KBM-7 (cell line): ENCODE results near the gene ITGB1.

Experiments used
- DNase-seq: peaks from one replicate; pipeline ENCODE4 v3.0.0-alpha.2; 2015
- in situ Hi-C: fragments of 300-500 bp; cut with MboI; formaldehyde crosslinking; loops from 2 replicates; pipeline ENCODE4 v1.14.3; 2020; ENCODE audit warnings: low sequenced_read_pairs, low pct_unique_long_range_greater_than_20kb, mixed read lengths

ITGB1 gene

GRCh38 chr10:32959006-32959920 lies 1.2 kb upstream of the ITGB1 start:
- in situ Hi-C loops: no loop called here
- no peak for DNase-seq

- in situ Hi-C loops: no loop called here
- peak; percentile 57 for DNase-seq
These were observed 517 bp downstream of the ITGB1 start for GRCh38 chr10:32957341-32958084.

- DNase-seq: no peak
- in situ Hi-C loops: no loop called here
These were observed 1.4 kb downstream of the ITGB1 start for GRCh38 chr10:32956365-32957197.

GRCh38 chr10:32955790-32956189 lies 2.2 kb downstream of the ITGB1 start:
- in situ Hi-C loops: no loop called here
- no peak for DNase-seq

- in situ Hi-C loops: no loop called here
These were observed 2.7 kb downstream of the ITGB1 start for GRCh38 chr10:32955299-32955772.

GRCh38 chr10:32954545-32955298 lies 3.3 kb downstream of the ITGB1 start:
- DNase-seq: no peak
- in situ Hi-C loops: no loop called here

More at GRCh38 chr10:32955299-32955772, 2.7 kb downstream of the ITGB1 start:
- DNase-seq: no peak

GRCh38 chr10:32954080-32954479 lies 4.0 kb downstream of the ITGB1 start:
- in situ Hi-C loops: no loop called here
- DNase-seq: no peak

DNA sequence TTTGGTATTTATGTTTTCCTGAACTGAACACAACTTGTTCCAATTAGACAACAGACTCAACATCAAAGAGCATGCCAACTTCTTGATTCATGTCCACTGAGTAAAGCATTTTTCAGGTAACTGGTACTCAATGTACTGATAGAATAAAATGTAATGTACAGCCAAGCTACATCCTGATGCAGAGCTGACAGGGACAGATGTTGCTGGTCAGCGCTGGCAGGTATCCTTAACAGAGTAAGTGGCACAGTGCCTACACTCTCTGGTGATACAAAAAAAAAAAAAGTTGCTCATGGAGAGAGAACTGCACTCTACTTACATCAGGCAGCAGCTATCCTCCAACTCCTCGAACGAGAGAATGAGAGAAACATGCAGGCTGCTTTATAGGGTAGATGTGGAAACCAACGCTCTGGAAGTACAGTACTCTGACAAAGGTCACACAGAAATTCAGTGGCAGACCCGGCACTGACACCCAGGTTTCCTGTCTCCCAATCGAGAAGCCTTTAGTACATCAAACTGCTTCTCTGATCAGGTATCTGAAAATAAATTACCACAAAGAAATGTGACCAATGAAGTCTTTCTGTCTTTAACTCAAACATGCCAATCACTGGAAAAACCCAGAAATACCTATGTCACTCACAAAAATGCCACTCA lies 4.6 kb downstream of the ITGB1 start:
- no peak for DNase-seq
- in situ Hi-C loops: no loop called here

DNA sequence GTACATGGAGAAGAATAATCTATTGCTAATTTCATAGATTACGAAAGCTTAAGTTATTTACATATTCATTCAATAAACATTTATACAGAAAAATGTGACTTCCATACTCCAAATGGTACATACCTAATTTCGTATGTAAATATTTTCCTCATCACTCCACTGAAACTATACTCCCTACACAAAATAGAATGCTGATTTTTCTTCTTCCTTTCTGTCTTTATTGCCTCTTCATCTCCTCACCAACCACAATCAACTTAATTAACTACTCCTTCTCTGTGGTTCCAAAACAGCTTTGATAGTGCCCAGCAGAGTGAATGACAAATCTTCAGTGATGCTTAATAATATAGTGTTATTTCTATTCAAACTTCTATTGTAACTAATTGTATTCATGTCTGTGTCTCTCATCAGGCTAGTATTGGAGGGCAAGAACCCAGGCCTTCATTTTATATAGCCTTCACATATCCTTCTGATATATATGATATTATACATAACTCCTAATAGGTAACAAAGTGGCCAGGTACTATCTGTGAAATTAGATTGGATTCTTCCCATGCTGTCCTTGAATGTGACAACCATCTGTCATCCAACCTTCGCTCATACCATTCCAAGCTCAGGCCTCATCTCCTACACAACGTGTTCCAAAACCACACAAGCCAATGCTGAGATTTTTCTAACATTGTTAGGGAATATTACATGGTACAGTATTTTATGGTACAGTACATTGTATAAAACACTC lies 5.3 kb downstream of the ITGB1 start:
- in situ Hi-C loops: no loop called here
- no peak for DNase-seq

DNA sequence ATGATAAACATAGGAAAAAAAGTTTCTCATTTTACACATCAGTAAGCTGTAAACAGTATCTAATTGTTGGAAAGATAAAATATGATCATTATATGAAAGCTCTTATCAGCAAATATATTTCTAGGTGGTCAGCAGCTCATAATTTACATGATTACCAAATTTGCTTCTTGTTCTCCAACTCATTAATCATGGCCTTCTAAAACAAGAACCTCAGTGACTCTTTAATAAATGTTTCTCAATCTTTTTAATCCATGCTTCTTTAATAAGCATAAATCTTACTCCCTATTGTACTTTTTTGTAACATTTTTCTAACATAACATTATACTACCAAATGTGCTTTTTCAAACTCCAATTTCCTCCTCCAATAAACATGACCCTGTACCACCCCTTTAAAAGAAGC lies 5.9 kb downstream of the ITGB1 start:
- no peak for DNase-seq
- in situ Hi-C loops: no loop called here

GRCh38 chr10:32951111-32951510 lies 6.9 kb downstream of the ITGB1 start:
- in situ Hi-C loops: no loop called here
- no peak for DNase-seq

- in situ Hi-C loops: no loop called here
- DNase-seq: no peak
These were observed 7.4 kb downstream of the ITGB1 start for GRCh38 chr10:32950591-32951108.

DNA sequence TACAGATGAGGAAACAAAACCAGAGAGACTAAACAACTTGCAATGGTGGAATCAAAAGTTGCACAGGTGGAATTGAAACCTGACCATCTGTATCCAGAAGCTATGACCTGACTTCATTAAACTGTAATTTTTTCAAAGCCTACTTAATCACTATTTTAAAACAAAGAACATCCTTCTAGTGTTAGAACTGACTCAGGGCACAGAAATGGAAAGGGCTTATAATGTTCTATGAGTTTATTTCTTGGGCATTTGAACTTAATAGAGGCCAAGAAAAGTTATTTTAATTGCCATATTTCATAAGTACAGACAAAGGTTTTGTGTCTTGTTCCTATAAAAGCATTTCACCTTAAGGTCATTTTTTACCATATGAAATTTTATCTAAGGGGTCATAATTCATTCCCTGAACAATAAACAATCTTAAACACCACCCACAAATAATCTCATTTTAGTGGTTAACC lies 8.8 kb downstream of the ITGB1 start:
- DNase-seq: no peak
- in situ Hi-C loops: no loop called here

GRCh38 chr10:32948451-32948850 lies 9.6 kb downstream of the ITGB1 start:
- in situ Hi-C loops: no loop called here
- no peak for DNase-seq

DNA sequence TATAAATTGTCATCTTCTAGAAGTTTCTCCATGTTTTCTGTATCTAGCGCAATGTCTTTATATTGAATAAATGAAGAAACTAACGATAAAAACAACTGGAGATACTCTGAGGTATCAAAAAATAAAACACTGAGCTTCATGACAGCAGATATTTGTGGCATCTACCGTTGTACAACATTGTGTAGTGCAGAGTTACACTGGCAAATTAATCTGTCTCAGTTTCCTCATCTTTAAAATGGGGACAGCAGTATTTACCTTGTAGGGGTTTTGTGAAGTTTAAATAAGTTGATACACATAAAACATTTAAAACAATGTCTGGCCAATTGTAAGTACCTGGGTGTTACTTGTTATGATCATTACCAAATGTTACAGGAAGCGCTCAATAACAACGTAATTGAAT lies 10.4 kb downstream of the ITGB1 start:
- in situ Hi-C loops: no loop called here
- no peak for DNase-seq

DNA sequence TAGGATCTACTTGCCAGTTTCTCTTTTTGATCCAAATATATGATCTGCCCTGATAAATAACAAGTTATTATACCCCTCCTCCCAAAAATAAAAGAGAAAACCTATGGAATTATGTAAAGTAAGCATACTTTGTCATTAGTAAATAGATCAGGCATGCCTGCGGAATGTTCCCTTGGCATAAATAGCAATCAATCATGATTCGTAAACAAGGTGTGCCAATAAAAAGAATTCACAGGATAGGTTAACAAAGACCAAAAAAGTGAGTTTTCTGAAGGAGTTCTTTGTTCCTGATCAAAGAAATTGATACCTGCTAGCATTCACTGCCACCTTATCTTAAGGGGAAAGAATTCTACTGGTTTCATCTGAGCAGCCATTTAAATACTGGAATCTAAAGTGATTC lies 11.9 kb downstream of the ITGB1 start:
- no peak for DNase-seq
- in situ Hi-C loops: no loop called here

DNA sequence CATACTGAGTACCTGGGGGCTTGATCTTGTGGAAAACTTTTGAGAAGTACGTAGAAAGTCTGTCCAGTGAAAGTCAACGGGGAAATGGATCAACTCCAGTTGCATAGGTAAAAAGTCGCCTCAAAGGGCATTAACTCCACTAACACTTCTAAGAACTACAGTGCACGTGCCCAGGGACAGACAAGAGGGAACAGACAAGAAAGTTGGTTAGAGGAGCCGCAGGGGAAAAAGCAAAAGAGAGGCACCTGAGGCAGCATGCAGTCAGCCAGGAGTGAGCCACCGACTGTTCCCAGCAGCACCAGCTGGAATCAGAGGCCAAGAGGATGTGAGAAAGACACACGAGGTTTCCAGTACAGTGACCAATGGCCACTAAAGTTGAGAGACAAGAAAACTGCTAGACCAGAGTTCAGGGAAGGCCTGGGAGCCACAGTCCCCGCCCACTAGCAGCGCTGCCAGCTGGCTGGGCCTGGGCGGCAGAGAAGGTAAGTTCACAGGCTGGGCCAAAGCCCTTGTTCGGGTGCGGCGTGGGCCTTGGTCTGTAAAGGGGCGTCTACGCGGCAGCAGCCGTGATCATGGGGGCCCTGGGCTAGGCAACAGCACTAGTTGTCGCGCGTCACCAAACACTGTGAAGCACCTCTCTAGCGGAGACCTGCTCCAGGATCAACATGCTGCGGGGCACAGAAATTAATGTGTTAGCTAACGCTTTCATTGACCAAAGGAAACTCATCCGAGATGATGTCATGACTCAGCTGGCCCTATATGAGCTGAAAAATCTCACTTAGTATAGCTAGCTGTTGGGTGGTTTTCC lies 14.0 kb downstream of the ITGB1 start:
- DNase-seq: no peak

More for the DNA sequence above, 14.0 kb downstream of the ITGB1 start:
- in situ Hi-C loops: no loop called here
